ENCODE measurements around the gene RBX1. TPM values are rescaled to one million over a fixed set of nuclear protein-coding genes. Genes with fewer than 3 reads are reported as not detected.

Gene RBX1
- 94.4 and 100.0 TPM in 2 replicates for polyA plus RNA-seq (2013)

- Histone ChIP-seq H3K36me3 (ENCODE audit: control insufficient read depth in 1 of 2, insufficient read depth in 2 of 2, low read length in 2 of 2) (peaks cover 6 to 7% of the 10 kb centered on the region in 2 experiments), H3K27me3 (ENCODE audit: insufficient read depth, low read length) (no peaks in the 10 kb centered on the region), H4K91ac (ENCODE audit: low read depth, low read length) (peak within 1 kb of the TSS; percentile 98), H3K27ac (ENCODE audit: low read depth, low read length) (peak within 1 kb of the TSS; percentile 88), H3K4ac (ENCODE audit: low read depth, low read length) (peak within 1 kb of the TSS; percentile 94), H3K14ac (ENCODE audit: low read length) (peak within 1 kb of the TSS; percentile 99), H3K23ac (ENCODE audit: low read length) (peak within 1 kb of the TSS; percentile 84), H2AK5ac (ENCODE audit: low read length) (peak within 1 kb of the TSS; percentile 61), H2AFZ (ENCODE audit: insufficient read depth, low read length, poor library complexity) (peak within 1 kb of the TSS; percentile 98), H2BK5ac (ENCODE audit: low read depth, low read length, poor library complexity) (peak within 1 kb of the TSS; percentile 97), H4K8ac (ENCODE audit: low read depth, low read length) (peak within 1 kb of the TSS; percentile 99), H3K9me3 (ENCODE audit: insufficient read depth, low read depth, low read length) (no peaks in the 10 kb centered on the region), H3K4me3 (ENCODE audit: low read depth, low read length) (peak within 1 kb of the TSS; percentile 87), H3K9ac (ENCODE audit: low read length) (peak within 1 kb of the TSS; percentile 98), H3K79me2 (ENCODE audit: control insufficient read depth, insufficient read depth, low read length, poor library complexity) (peaks cover 13% of the 10 kb centered on the region), H3K79me1 (ENCODE audit: low read length) (peaks cover 10% of the 10 kb centered on the region), H3K4me1 (ENCODE audit: control insufficient read depth in 1 of 2, insufficient read depth in 2 of 2, low read length in 2 of 2) (peaks cover 2 to 3% of the 10 kb centered on the region in 2 experiments), H2BK120ac (ENCODE audit: insufficient read depth, low read length, poor library complexity) (peak within 1 kb of the TSS; percentile 96), H2BK12ac (ENCODE audit: low read length) (peak within 1 kb of the TSS; percentile 56), H3K4me2 (ENCODE audit: low read length) (peak within 1 kb of the TSS; percentile 99), H4K12ac (ENCODE audit: low read depth, low read length) (peak within 1 kb of the TSS; percentile 97), H3K18ac (ENCODE audit: low read length) (peak within 1 kb of the TSS; percentile 99)
- peak; percentile 95 to 98 for DNase-seq
- WGBS (ENCODE audit: extremely low coverage, insufficient coverage, insufficient read length) = no CpG with 5 or more reads among the region's 86 CpGs
Observed at GRCh38 chr22:40950962-40951794, at the start of gene RBX1. Gene RBX1, plus strand, starts transcription at chr22:40951378. Its CDS starts 21 bp downstream, at chr22:40951399.

- no peak overlapping the region for H3K18ac ChIP-seq (ENCODE audit: low read length)
- no peak overlapping the region for H4K91ac ChIP-seq (ENCODE audit: low read depth, low read length)
- no peak overlapping the region for H2AK5ac ChIP-seq (ENCODE audit: low read length)
- no peak overlapping the region for H3K4ac ChIP-seq (ENCODE audit: low read depth, low read length)
- no peak overlapping the region for H2BK5ac ChIP-seq (ENCODE audit: low read depth, low read length, poor library complexity)
- H3K4me2 ChIP-seq (ENCODE audit: low read length) = no peak overlapping the region
- WGBS (ENCODE audit: extremely low coverage, insufficient coverage, insufficient read length) = no CpG with 5 or more reads among the region's 1 CpG
- no peak overlapping the region for H4K12ac ChIP-seq (ENCODE audit: low read depth, low read length)
- no peak overlapping the region for H3K9ac ChIP-seq (ENCODE audit: low read length)
- no peaks in the 10 kb centered on the region for H3K4me1 ChIP-seq (ENCODE audit: control insufficient read depth in 1 of 2, insufficient read depth in 2 of 2, low read length in 2 of 2)
- no peak overlapping the region for H3K23ac ChIP-seq (ENCODE audit: low read length)
- no peak overlapping the region for H3K4me3 ChIP-seq (ENCODE audit: low read depth, low read length)
- H3K79me2 ChIP-seq (ENCODE audit: control insufficient read depth, insufficient read depth, low read length, poor library complexity) = no peaks in the 10 kb centered on the region
- H2BK12ac ChIP-seq (ENCODE audit: low read length) = no peak overlapping the region
- H3K9me3 ChIP-seq (ENCODE audit: insufficient read depth, low read depth, low read length) = no peaks in the 10 kb centered on the region
- no peak overlapping the region for H3K14ac ChIP-seq (ENCODE audit: low read length)
- H2AFZ ChIP-seq (ENCODE audit: insufficient read depth, low read length, poor library complexity) = no peak overlapping the region
- H3K27me3 ChIP-seq (ENCODE audit: insufficient read depth, low read length) = no peaks in the 10 kb centered on the region
- no peak overlapping the region for H4K8ac ChIP-seq (ENCODE audit: low read depth, low read length)
- peak; percentile 30 to 81 for DNase-seq
- H3K27ac ChIP-seq (ENCODE audit: low read depth, low read length) = no peak overlapping the region
- peaks cover 9 to 10% of the 10 kb centered on the region in 2 experiments for H3K36me3 ChIP-seq (ENCODE audit: control insufficient read depth in 1 of 2, insufficient read depth in 2 of 2, low read length in 2 of 2)
- H3K79me1 ChIP-seq (ENCODE audit: low read length) = no peaks in the 10 kb centered on the region
- H2BK120ac ChIP-seq (ENCODE audit: insufficient read depth, low read length, poor library complexity) = no peak overlapping the region
Observed at GRCh38 chr22:40904101-40904500, 47.1 kb upstream of the RBX1 start.

- no peak overlapping the region for H4K12ac ChIP-seq (ENCODE audit: low read depth, low read length)
- no peak overlapping the region for H3K9ac ChIP-seq (ENCODE audit: low read length)
- peaks cover 11 to 15% of the 10 kb centered on the region in 2 experiments for H3K36me3 ChIP-seq (ENCODE audit: control insufficient read depth in 1 of 2, insufficient read depth in 2 of 2, low read length in 2 of 2)
- H3K27me3 ChIP-seq (ENCODE audit: insufficient read depth, low read length) = no peaks in the 10 kb centered on the region
- no peaks in the 10 kb centered on the region for H3K9me3 ChIP-seq (ENCODE audit: insufficient read depth, low read depth, low read length)
- no peak for DNase-seq
- no peaks in the 10 kb centered on the region for H3K4me1 ChIP-seq (ENCODE audit: control insufficient read depth in 1 of 2, insufficient read depth in 2 of 2, low read length in 2 of 2)
- no peak overlapping the region for H2BK12ac ChIP-seq (ENCODE audit: low read length)
- no peaks in the 10 kb centered on the region for H3K79me1 ChIP-seq (ENCODE audit: low read length)
- H2AK5ac ChIP-seq (ENCODE audit: low read length) = no peak overlapping the region
- no peak overlapping the region for H3K23ac ChIP-seq (ENCODE audit: low read length)
- WGBS (ENCODE audit: extremely low coverage, insufficient coverage, insufficient read length) = no CpG with 5 or more reads among the region's 6 CpGs
- no peak overlapping the region for H2AFZ ChIP-seq (ENCODE audit: insufficient read depth, low read length, poor library complexity)
- no peak overlapping the region for H3K4me3 ChIP-seq (ENCODE audit: low read depth, low read length)
- no peak overlapping the region for H4K91ac ChIP-seq (ENCODE audit: low read depth, low read length)
- no peaks in the 10 kb centered on the region for H3K79me2 ChIP-seq (ENCODE audit: control insufficient read depth, insufficient read depth, low read length, poor library complexity)
- H4K8ac ChIP-seq (ENCODE audit: low read depth, low read length) = no peak overlapping the region
- no peak overlapping the region for H3K4me2 ChIP-seq (ENCODE audit: low read length)
- H3K14ac ChIP-seq (ENCODE audit: low read length) = no peak overlapping the region
- H2BK5ac ChIP-seq (ENCODE audit: low read depth, low read length, poor library complexity) = no peak overlapping the region
- H3K4ac ChIP-seq (ENCODE audit: low read depth, low read length) = no peak overlapping the region
- no peak overlapping the region for H3K18ac ChIP-seq (ENCODE audit: low read length)
- no peak overlapping the region for H2BK120ac ChIP-seq (ENCODE audit: insufficient read depth, low read length, poor library complexity)
- H3K27ac ChIP-seq (ENCODE audit: low read depth, low read length) = no peak overlapping the region
Observed at GRCh38 chr22:40908895-40909294, 42.3 kb upstream of the RBX1 start.

DNA sequence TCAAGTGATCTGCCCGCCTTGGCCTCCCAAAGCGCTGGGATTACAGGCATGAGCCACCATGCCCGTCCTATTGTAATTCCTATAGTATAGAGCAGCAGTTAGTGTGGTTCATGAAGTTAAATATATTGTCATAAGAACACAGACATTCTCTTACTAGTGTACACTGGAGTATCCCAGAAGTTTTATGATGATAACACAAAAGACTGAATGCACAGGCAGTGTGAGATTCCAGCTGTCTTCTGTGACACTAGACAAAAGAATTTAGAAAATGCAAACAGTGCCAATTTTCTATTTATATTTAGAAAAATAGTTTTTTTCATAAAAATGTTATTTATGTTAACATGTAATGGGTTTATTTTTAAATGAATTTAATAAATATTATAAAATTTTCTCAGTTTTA lies 39.4 kb upstream of the RBX1 start:
- peak in 1 of 2 donors; percentile 14 for DNase-seq
- H2AK5ac ChIP-seq (ENCODE audit: low read length) = no peak overlapping the region
- WGBS (ENCODE audit: extremely low coverage, insufficient coverage, insufficient read length) = no CpG with 5 or more reads among the region's 3 CpGs
- H3K4me1 ChIP-seq (ENCODE audit: control insufficient read depth in 1 of 2, insufficient read depth in 2 of 2, low read length in 2 of 2) = no peaks in the 10 kb centered on the region
- no peaks in the 10 kb centered on the region for H3K79me2 ChIP-seq (ENCODE audit: control insufficient read depth, insufficient read depth, low read length, poor library complexity)
- H3K9ac ChIP-seq (ENCODE audit: low read length) = no peak overlapping the region
- peaks cover 15 to 16% of the 10 kb centered on the region in 2 experiments for H3K36me3 ChIP-seq (ENCODE audit: control insufficient read depth in 1 of 2, insufficient read depth in 2 of 2, low read length in 2 of 2)
- no peaks in the 10 kb centered on the region for H3K27me3 ChIP-seq (ENCODE audit: insufficient read depth, low read length)
- no peak overlapping the region for H3K27ac ChIP-seq (ENCODE audit: low read depth, low read length)
- no peak overlapping the region for H3K4me2 ChIP-seq (ENCODE audit: low read length)
- no peak overlapping the region for H2BK120ac ChIP-seq (ENCODE audit: insufficient read depth, low read length, poor library complexity)
- no peak overlapping the region for H3K14ac ChIP-seq (ENCODE audit: low read length)
- H3K4ac ChIP-seq (ENCODE audit: low read depth, low read length) = no peak overlapping the region
- H3K79me1 ChIP-seq (ENCODE audit: low read length) = no peaks in the 10 kb centered on the region
- H3K18ac ChIP-seq (ENCODE audit: low read length) = no peak overlapping the region
- no peak overlapping the region for H3K4me3 ChIP-seq (ENCODE audit: low read depth, low read length)
- no peak overlapping the region for H4K12ac ChIP-seq (ENCODE audit: low read depth, low read length)
- no peak overlapping the region for H4K8ac ChIP-seq (ENCODE audit: low read depth, low read length)
- H2AFZ ChIP-seq (ENCODE audit: insufficient read depth, low read length, poor library complexity) = no peak overlapping the region
- H2BK12ac ChIP-seq (ENCODE audit: low read length) = no peak overlapping the region
- no peak overlapping the region for H4K91ac ChIP-seq (ENCODE audit: low read depth, low read length)
- H2BK5ac ChIP-seq (ENCODE audit: low read depth, low read length, poor library complexity) = no peak overlapping the region
- H3K23ac ChIP-seq (ENCODE audit: low read length) = no peak overlapping the region
- no peaks in the 10 kb centered on the region for H3K9me3 ChIP-seq (ENCODE audit: insufficient read depth, low read depth, low read length)
